Neural cell (in vitro differentiated cells): ENCODE results near the gene ZNF467.

Source experiments
- EP300 ChIP-seq: fragments of 450-650 bp; conservative IDR thresholded peaks from 2 replicates; pipeline ENCODE4 v1.6.1; 2014; ENCODE audit warnings: antibody characterized with exemption, mild to moderate bottlenecking, moderate library complexity; ENCODE audit not compliant: poor library complexity, severe bottlenecking
- EZH2 ChIP-seq: fragments of 200-600, 300-800 bp; shearing (Covaris generic), sonication (generic); IDR thresholded peaks from 2 replicates; pipeline ENCODE4 v1.6.1; 2014; ENCODE audit warnings: antibody characterized with exemption, low read length, borderline replicate concordance, mild to moderate bottlenecking; ENCODE audit not compliant: insufficient read depth, poor library complexity, severe bottlenecking
- MXI1 ChIP-seq: fragments of 450-650 bp; conservative IDR thresholded peaks from 2 replicates; pipeline ENCODE4 v1.6.1; 2014; ENCODE audit warnings: antibody characterized with exemption, mild to moderate bottlenecking; ENCODE audit not compliant: poor library complexity, severe bottlenecking
- POLR2AphosphoS5 ChIP-seq: IDR thresholded peaks from 2 replicates; pipeline ENCODE4 v1.6.1; 2012
- SMC3 ChIP-seq: fragments of 450-650 bp; conservative IDR thresholded peaks from 2 replicates; pipeline ENCODE4 v1.6.1; 2014; ENCODE audit warnings: antibody characterized with exemption, mild to moderate bottlenecking, moderate library complexity; ENCODE audit not compliant: poor library complexity
- TF ChIP-seq, protein P1 (sequence below): fragments of 450-650 bp; IDR thresholded peaks from 2 replicates; pipeline ENCODE4 v1.5.1; 2014; ENCODE audit warnings: antibody characterized with exemption, mild to moderate bottlenecking, moderate library complexity; ENCODE audit not compliant: poor library complexity, severe bottlenecking

DNA sequence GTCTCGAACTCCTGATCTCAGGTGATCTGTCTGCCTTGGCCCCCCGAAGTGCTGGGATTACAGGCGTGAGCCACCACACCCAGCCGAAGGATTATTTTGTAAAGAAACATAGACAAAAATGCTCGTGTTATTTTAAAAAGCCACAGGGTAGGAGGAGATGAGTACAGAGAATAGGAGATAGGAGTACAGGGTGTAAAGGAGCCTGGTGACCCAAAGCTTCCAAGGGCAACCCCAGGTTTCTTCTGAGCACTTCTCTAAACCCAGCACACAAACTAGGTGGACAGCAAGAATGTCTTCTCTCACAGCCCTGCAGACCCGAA is 54.7 kb downstream of the ZNF467 start:
- TF ChIP-seq, protein P1, sequence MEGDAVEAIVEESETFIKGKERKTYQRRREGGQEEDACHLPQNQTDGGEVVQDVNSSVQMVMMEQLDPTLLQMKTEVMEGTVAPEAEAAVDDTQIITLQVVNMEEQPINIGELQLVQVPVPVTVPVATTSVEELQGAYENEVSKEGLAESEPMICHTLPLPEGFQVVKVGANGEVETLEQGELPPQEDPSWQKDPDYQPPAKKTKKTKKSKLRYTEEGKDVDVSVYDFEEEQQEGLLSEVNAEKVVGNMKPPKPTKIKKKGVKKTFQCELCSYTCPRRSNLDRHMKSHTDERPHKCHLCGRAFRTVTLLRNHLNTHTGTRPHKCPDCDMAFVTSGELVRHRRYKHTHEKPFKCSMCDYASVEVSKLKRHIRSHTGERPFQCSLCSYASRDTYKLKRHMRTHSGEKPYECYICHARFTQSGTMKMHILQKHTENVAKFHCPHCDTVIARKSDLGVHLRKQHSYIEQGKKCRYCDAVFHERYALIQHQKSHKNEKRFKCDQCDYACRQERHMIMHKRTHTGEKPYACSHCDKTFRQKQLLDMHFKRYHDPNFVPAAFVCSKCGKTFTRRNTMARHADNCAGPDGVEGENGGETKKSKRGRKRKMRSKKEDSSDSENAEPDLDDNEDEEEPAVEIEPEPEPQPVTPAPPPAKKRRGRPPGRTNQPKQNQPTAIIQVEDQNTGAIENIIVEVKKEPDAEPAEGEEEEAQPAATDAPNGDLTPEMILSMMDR: no peak
- TF ChIP-seq POLR2AphosphoS5 (no peak), EZH2 (no peak), SMC3 (no peak), MXI1 (no peak), EP300 (no peak)
